GM19099 (cell line): ENCODE data around the gene ANKMY1.

ENCODE experiments used
- POLR2A ChIP-seq: IDR thresholded peaks from 3 replicates; pipeline ENCODE4 v1.6.1; 2011; ENCODE audit warnings: low read depth; ENCODE audit not compliant: insufficient read length; ENCODE audit errors: extremely low read depth

ANKMY1 gene

DNA sequence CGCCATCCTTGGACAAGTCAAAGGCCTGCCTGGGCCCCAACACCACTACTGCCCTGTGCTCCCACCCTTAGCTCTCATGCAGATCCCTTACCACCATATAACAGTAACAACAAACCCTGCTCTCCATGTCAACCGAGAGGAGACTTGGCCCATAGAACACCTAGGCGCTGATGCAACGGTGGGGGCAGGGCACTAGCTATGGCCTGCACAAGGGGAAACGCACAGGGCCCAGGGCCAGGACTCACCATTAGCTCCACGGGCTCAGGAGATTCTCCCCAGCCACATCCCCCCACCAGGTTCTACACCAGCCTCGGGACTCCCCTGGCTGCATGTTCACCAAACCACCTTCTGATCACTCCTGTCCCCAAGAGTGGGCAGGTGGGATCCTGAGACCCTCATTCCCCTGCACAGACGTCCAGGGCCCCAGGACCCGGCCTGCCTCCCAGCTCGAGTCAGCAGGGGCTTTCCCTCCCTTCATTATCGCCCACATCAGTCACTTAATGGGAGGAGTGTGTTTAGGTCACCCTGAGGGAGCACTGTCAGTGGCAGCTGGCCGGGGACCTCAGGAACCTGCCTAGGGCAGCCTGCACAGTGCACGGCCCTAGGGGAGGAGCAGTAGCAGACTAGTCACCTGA lies 29.3 kb downstream of the ANKMY1 start:
- TF ChIP-seq POLR2A: no peak

DNA sequence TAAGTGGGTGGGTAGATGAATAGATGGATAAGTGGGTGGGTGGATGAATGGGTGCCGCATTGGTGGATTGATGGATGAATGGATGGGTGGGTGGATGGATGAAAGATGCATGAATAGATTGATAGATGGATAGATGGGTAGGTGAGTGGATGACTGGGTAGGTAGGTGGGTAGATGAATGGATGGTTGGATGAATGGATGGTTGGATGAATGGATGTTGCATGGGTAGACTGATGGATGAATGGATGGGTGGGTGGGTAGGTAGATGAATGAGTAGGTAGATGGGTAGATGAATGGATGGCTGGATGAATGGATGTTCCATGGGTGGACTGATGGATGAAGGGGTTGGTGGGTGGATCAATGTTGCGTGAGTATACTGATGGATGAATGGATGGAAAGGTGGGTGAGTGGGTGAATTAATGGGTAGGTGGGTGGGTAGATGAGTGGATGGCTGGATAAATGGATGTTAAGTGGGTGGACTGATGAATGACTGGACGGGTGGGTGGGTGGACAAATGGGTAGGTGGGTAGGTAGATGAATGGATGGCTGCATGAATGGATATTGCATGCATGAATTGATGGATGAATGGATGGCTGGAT lies 30.5 kb downstream of the ANKMY1 start:
- no peak for TF ChIP-seq POLR2A

DNA sequence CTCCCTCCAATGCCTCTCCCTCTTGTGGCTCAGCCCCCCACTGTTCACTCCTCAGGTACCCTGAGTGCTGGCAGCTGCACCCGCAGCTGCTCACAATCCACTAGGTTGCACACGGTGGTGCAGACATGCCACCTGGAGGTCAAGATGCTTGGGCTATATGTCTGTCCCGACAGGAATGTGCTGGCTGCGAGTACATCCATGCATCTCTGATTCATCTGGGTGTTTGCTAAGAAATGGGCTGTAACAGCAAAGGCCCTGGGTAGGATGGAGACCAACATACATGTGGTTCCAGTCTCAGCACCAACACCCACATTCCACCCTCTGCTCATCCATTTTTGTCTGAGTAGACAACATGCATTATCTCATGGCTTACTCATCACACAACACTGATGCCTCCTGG lies 31.3 kb downstream of the ANKMY1 start:
- no peak for TF ChIP-seq POLR2A

DNA sequence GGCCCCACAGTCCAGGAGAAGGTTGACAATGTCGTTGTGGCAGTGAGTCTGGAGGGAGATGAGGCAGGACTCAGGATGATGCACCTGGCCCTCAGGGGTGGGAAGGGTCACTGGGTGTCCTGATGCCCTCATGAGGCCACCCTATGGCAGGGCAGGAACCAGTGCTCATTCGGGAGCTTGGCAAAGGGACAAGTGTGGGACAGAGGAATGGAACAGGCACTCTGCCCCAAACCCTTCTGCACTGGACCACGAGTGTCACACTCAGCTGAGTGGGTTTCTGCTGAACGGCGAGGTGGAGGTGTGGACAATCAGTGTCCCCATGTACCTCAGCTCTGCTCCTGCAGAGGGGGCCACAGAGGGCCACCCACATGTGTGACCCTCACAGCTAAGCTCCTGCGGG lies 32.0 kb downstream of the ANKMY1 start:
- no peak for TF ChIP-seq POLR2A

DNA sequence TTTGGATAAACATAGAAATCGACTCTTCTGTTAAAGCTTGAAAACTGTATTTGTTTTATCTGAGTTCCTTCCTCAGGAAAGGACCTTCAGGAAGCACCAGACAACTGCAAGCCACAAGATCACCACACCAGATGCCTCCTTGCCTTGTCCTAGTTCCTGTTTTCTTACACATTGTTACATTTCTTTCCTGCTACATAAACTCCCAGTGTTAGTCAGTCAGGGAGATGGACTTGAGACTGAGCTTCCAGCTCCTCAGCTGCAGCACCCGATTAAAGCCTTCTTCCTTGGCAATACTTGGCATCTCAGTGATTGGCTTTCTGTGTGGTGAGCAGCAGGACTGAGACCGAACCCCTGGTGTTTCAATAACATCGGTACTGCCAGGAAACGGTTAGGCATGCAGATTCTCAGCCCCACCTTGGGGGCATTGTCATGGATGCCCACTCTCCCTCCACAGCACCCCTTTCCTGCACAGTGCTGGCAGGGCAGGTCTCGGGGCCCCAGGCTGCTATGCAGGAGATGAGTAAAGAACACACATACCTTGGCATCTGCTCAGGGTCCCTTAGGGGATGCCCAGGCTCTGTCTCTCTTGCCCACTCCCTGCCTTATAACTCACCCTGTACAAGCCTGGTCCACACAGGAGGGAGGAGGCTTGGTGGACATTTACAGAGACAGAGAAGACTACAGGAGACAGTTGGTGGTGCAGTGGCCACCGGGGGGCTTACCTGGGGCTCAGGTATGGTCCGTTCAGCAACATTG lies 32.6 kb downstream of the ANKMY1 start:
- TF ChIP-seq POLR2A: no peak

DNA sequence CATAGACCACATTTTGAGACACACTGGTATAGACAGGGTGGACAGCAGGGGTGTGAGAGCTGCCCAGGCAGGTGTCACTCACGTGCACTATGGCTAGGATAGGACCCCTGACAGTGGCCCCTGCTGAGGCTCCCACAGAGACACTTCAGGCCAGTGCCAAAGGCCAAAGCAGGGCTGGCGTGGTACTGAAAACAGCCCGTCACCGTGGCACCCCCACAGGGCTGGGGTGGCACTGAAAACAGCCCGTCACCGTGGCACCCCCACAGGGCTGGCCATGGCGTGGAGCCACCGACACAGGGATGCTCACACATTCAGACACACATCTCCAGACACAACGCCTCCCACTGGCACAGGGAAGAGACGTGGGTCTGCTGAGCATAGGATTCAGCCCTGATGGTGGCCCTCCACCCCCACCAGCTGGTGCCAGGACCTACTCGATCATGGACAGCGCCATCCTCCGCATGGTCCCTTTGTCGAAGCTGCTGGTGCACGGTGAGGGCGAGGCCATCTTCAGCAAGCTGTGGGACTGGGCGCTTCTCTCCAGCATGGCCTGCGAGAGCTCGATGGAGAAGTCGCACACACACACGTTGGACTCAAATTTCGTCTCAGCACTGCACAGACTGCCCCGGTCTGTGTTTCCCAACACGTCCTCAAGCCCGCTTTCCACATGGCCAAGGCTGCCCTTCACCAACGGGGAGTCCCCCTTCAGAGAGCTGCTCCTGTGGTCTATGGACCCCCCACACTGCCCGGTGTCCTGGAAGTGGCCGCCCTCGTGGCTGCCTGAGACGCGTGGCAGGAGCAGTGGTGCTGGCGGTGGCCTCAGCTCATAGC lies 34.1 kb downstream of the ANKMY1 start:
- no peak for TF ChIP-seq POLR2A

DNA sequence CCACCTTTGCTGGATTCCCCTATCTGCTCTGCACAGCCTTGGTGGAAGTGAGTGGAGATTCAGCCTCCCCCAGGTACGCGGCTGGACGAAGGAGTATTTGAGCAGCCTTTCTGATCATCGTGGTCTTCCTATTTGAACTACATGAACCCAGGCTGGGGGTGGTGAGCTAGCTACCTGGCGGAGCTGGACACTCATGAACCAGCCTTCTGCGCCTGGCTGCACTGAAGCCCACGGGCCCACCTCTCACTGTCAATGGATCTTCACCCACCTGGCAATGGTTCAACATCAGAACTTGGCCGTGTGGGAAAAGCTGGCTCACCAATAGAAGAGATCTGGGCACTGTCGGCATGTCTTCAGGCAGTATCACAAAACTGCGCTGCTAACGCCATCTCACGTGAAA lies 35.4 kb downstream of the ANKMY1 start:
- TF ChIP-seq POLR2A: no peak

DNA sequence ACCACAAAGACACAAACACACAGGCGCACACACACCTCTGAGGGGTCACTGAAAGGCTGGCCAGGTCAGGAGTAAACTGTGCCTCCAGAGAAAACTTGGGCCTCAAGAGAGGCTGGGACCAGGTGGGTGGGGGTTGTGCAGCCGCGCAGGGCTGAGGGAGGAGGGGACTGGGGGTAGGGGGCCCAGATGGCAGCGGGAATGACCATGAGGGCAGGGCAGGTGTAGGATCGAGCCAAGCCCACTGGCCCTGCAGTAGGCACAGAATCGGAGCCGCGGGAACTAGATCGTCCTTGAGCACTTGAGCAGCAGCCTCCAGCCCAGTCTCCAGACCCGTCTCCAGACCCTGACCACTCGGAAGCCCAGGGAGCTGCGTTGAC lies 36.8 kb downstream of the ANKMY1 start:
- no peak for TF ChIP-seq POLR2A

DNA sequence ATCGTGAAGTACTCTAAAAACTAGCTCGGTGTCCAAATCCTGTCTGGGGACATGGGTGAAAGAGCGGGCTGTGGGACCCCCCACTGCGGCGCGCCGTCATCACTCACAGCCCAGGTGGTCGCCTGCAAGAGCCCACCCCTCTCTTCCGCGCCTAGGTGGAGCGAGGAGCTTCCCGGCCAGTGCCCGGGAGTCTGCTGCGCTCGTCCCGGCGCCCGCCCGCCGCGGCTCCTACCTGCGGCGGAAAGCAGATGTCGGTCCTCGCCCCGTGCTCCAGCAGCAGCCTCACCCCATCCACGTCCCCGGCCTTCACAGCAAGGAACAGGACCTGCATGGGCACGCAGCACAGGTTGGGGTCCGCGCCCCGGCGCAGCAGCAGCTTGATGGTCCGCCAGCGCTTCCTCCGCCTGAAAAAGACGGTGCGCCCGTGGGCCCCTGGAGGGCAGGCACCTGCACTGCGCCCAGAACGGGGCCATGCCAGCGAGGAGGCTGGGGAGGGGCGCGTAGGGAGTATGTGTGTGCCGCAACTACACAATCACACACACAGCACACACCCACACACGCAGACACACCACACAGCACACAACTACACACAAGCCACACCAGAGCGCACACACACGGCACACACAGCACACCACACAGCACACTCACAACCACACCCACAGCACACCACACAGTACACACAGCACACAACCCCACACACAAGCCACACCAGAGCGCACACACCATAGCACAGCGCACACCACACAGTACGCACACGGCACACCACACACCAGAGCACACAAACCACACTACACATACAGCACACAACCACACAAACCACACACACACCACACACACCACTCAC lies 37.4 kb downstream of the ANKMY1 start:
- no peak for TF ChIP-seq POLR2A

DNA sequence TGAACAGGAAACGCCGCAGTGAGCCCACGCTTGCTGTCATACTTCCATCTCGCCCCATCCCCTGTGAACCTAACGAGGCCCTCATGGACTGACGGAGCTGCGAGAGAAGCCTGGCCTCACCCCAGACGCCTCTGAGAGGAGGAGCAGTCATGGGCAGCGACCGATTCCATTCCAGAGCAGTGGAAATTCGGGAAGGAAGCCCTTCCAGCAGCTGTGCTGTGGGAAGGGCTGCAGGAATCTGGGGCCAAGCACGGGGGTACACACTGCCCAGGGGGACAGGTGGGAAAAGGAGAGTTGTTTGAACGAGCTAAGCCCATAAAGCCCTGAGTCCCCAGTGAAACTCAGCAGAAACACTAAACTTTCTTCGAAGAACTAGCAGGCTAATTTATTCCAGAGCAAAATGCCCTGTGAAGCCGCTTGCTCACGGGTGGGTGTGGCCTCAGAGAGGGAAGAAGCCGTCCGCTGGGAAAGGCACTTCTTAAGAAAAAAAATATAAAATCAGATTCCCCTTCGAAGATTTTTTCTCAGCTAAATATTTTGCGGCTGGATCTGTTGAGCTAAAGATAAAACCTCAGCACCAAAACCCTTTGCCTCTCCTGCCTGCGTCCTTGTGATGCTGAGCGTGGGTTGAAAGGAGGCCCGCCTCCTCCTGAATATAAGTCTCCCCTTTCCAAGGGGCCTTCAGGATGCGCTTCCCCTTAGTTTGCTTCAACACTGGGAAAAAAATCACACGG lies 38.2 kb downstream of the ANKMY1 start:
- no peak for TF ChIP-seq POLR2A

DNA sequence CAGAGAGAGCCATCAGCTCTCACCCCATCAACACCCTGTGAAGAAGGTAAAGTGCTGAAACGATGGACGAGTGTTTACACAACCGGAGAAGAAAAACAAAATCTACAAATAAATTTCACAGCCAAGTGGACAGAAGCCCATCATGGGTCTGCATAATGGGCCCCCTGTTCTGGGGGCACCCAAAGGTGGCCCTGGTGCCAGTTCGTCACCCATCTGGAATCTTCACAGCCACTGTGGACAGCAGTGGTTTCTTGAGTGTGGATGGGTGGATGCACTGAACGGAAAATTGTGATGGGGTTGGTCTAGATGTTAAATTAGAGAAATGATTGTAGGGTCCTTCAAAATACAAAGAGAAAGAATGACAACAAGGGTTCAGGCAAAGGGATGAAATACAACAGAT lies 38.8 kb downstream of the ANKMY1 start:
- no peak for TF ChIP-seq POLR2A

DNA sequence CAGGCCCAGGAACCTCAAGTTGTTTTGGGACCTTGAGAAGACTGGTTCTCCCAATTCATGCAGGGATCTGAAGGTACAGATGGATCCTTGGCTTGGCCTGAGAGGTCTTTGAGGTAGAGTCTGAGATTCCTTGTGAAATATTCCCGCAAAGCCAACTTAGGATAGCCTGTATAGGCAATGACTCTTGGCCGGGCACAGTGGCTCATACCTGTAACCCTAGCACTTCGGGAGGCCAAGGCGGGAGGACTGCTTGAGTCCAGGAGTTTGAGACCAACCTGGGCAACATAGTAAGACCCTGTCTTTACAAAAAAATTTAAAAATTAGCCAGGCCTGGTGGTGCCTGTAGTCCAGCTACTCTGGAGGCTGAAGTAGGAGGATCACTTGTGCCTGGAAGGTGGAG lies 40.4 kb downstream of the ANKMY1 start:
- TF ChIP-seq POLR2A: no peak

DNA sequence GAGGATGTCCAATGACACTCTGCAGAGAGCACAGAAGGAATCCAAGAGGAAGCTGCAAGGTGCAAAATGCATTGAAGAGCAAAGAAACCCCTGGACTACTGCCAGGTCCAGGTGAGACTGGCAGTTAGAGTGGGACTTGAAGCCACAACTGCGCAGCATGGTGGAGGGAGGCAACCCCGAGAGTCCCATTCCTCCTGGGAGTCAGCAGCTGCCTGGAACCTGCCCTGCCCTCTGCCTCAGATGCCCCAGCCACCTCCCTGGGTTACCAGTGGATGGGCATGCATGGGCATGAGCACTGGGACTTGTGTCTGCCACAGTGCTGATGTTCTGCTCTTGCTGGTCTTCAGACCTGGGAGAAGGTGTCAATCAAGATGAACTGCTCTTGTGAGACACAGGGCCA lies 43.2 kb downstream of the ANKMY1 start:
- no peak for TF ChIP-seq POLR2A
